ENCODE measurements around the gene CNDP2.

DNA sequence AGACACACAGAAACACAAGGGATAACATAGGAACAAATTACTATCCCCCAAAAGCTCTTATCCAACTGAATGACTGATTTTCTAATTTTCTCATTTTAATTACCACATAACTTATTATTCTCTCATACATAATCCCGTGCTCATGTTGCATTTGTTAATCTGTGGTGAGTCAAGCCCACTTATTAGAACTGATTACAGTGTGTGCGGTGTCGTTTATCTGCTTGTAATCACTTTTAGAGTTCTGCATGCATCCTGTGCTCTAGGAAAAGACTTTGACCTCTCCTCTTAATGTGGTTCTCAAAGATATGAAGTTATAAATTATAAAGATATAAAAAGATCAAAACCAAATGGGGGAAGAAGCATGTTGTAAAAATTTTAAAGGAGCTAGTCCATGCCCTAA lies 67.8 kb downstream of the CNDP2 start:
- TF ChIP-seq, protein P1, sequence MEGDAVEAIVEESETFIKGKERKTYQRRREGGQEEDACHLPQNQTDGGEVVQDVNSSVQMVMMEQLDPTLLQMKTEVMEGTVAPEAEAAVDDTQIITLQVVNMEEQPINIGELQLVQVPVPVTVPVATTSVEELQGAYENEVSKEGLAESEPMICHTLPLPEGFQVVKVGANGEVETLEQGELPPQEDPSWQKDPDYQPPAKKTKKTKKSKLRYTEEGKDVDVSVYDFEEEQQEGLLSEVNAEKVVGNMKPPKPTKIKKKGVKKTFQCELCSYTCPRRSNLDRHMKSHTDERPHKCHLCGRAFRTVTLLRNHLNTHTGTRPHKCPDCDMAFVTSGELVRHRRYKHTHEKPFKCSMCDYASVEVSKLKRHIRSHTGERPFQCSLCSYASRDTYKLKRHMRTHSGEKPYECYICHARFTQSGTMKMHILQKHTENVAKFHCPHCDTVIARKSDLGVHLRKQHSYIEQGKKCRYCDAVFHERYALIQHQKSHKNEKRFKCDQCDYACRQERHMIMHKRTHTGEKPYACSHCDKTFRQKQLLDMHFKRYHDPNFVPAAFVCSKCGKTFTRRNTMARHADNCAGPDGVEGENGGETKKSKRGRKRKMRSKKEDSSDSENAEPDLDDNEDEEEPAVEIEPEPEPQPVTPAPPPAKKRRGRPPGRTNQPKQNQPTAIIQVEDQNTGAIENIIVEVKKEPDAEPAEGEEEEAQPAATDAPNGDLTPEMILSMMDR (IDR thresholded peaks at IDR 0.05), result no peak
- TF ChIP-seq POLR2A (IDR thresholded peaks at IDR 0.05; ENCODE audit: low read depth) (no peak), POLR2AphosphoS5 (IDR thresholded peaks at IDR 0.05) (no peak), EP300 (IDR thresholded peaks at IDR 0.05) (no peak)
